ENCODE measurements around the gene LIMCH1. TPM values are rescaled to one million over a fixed set of nuclear protein-coding genes. Genes with fewer than 3 reads are reported as not detected.
"Not testable (repeated sequence)": the region's sequence is repeated elsewhere in the genome, so short reads cannot be mapped to it uniquely, and the experiment has no call there.

The LIMCH1 gene
- total RNA-seq, 1 experiment from 2014 or later, result 48.4 TPM

DNA sequence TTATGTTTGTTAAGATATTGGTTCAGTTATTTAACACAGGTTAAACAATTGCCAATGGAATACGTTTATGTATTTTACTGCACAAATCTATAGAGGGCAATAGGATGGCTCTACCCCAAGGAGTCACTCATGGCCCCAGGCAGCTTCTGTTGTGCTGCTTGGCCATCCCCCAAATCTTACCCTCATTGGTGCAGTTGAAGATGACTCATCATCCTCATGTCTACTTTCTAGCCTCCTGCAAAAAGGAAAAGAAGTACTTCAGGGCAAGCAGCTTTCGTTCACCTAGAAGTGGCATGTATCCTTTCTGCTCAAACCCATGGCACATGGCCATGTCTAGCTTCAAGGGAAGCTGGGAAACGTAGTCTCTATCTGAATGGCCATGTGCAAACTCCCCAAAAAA is 196.4 kb downstream of the LIMCH1 start:
- no TSS peak for BruUV-seq (replicated peaks)
- TF ChIP-seq, protein P1, sequence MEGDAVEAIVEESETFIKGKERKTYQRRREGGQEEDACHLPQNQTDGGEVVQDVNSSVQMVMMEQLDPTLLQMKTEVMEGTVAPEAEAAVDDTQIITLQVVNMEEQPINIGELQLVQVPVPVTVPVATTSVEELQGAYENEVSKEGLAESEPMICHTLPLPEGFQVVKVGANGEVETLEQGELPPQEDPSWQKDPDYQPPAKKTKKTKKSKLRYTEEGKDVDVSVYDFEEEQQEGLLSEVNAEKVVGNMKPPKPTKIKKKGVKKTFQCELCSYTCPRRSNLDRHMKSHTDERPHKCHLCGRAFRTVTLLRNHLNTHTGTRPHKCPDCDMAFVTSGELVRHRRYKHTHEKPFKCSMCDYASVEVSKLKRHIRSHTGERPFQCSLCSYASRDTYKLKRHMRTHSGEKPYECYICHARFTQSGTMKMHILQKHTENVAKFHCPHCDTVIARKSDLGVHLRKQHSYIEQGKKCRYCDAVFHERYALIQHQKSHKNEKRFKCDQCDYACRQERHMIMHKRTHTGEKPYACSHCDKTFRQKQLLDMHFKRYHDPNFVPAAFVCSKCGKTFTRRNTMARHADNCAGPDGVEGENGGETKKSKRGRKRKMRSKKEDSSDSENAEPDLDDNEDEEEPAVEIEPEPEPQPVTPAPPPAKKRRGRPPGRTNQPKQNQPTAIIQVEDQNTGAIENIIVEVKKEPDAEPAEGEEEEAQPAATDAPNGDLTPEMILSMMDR (IDR thresholded peaks at IDR 0.05; ENCODE audit: unreplicated experiment), result no peak
- CTCF ChIA-PET, result interaction anchor here (0.9 to 1.4 kb wide), 3 partner anchors 14 to 31 kb away, joined by 3 read pairs; no protein-coding TSS in a partner anchor
- H3K27ac Mint-ChIP-seq (ENCODE audit: low read depth, unreplicated experiment), result peak overlapping the region; percentile 59
- no peaks in the 10 kb centered on the region for H3K9me3 Mint-ChIP-seq (ENCODE audit: unreplicated experiment)
- H3K27me3 Mint-ChIP-seq (ENCODE audit: insufficient read depth, unreplicated experiment), result no peaks in the 10 kb centered on the region
- POLR2A ChIA-PET, result interaction anchor here (0.6 to 1.6 kb wide), 5 partner anchors 20 to 257 kb away, joined by 3 to 7 read pairs (median 3); no protein-coding TSS in a partner anchor
- intact Hi-C loops (cut with micrococcal nuclease), result no loop called here
- H3K4me3 Mint-ChIP-seq (ENCODE audit: unreplicated experiment), result no peak overlapping the region
- DNase-seq (ENCODE audit: unreplicated experiment), result peak; percentile 92
- H3K36me3 Mint-ChIP-seq (ENCODE audit: insufficient read depth, unreplicated experiment), result no peaks in the 10 kb centered on the region
- H3K4me1 Mint-ChIP-seq (ENCODE audit: insufficient read depth, unreplicated experiment), result peaks cover 17% of the 10 kb centered on the region

DNA sequence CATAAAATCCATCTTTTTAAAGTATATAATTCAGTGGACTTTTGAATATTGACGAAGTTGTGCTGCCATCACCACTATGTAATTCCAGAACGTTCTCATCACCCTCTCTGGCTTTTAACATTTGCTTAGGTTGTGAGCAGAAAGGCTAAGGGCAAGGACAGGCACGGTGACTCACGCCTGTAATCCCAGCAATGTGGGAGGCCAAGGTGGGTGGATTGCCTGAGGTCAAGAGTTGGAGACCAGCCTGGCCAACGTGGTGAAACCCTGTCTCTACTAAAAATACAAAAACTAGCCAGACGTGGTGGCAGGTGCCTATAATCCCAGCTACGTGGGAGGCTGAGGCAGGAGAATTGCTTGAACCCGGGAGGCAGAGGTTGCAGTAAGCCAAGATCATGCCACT is 199.5 kb downstream of the LIMCH1 start:
- H3K4me3 Mint-ChIP-seq (ENCODE audit: unreplicated experiment); H3K9me3 Mint-ChIP-seq (ENCODE audit: unreplicated experiment); H3K27me3 Mint-ChIP-seq (ENCODE audit: insufficient read depth, unreplicated experiment); H3K36me3 Mint-ChIP-seq (ENCODE audit: insufficient read depth, unreplicated experiment); intact Hi-C loops (cut with micrococcal nuclease); BruUV-seq (replicated peaks): not testable (repeated sequence)
- ChIA-PET CTCF (interaction anchor here (0.7 kb wide), 1 partner anchor 758 kb away, joined by 3 read pairs; no protein-coding TSS in a partner anchor), POLR2A (interaction anchor here (1.0 to 1.5 kb wide), 2 partner anchors 10 to 14 kb away, joined by 3 to 4 read pairs; partner anchors contain the start of gene PHOX2B)
- peaks cover 17% of the 10 kb centered on the region for H3K4me1 Mint-ChIP-seq (ENCODE audit: insufficient read depth, unreplicated experiment)
- peak; percentile 63 for DNase-seq (ENCODE audit: unreplicated experiment)
- peak overlapping the region; percentile 16 for H3K27ac Mint-ChIP-seq (ENCODE audit: low read depth, unreplicated experiment)

DNA sequence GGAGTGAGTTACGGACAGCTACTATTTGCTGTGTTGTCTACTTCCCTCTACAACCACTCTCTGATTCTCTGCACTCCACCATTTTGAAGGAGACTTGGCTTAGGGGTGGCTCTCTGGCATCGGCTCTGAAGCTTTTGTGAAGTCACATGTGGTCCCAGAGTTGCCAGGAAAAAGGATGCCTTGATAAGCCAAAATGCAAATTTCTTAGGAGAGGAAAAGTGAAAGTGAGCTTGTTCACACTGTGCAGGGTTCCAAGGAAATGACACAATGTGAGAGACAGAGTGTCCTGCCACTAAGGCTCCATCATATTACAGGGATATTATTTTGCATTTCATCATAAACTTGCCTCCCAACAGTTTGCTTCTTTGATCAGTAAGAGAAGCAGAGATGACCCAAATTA is 203.4 kb downstream of the LIMCH1 start:
- H3K9me3 Mint-ChIP-seq (ENCODE audit: unreplicated experiment), result no peaks in the 10 kb centered on the region
- TF ChIP-seq, protein P1 (IDR thresholded peaks at IDR 0.05; ENCODE audit: unreplicated experiment), result no peak
- CTCF ChIA-PET, result interaction anchor here (2.0 kb wide), 1 partner anchor 48 kb away, joined by 5 read pairs; no protein-coding TSS in a partner anchor
- H3K4me1 Mint-ChIP-seq (ENCODE audit: insufficient read depth, unreplicated experiment), result no peaks in the 10 kb centered on the region
- no TSS peak for BruUV-seq (replicated peaks)
- H3K36me3 Mint-ChIP-seq (ENCODE audit: insufficient read depth, unreplicated experiment), result no peaks in the 10 kb centered on the region
- H3K27ac Mint-ChIP-seq (ENCODE audit: low read depth, unreplicated experiment), result no peak overlapping the region
- H3K27me3 Mint-ChIP-seq (ENCODE audit: insufficient read depth, unreplicated experiment), result no peaks in the 10 kb centered on the region
- H3K4me3 Mint-ChIP-seq (ENCODE audit: unreplicated experiment), result no peak overlapping the region
- DNase-seq (ENCODE audit: unreplicated experiment), result no peak
- intact Hi-C loops (cut with micrococcal nuclease), result no loop called here
- POLR2A ChIA-PET, result no interaction called here

DNA sequence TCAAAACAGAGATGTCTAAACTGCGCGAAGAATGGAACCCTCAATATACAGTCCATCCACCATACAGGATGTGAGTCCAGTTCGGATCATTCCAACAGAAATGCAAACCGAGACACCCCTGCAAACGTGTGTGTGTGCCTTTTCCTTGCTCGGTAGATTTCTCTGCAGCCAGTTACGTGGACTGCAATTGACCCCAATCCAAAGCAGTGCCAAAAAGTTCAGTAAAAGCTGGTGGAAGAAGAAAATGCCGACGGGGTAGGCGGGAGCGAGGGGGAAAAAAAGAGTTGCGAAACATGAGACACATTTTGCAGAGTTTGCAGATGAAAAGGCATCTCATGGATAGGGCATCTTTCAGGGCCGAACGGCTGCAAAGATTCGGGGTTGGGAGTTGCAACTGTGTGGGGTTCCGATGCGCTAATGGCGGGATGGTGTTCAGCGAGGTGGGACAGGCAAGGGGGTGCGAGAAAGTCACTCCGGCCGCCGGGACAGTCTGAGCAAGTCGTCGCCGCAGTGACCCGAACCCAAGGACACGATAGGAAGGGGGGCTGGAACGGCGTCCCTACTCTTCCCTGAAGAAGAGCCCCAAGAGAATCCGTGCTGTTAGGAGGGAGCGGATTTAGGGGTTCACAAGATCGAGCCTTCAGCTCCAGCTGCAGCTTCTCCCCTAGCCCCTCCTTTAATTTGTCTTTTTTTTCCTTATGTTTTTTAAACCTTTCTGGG is 206.8 kb downstream of the LIMCH1 start:
- DNase-seq (ENCODE audit: unreplicated experiment), result no peak
- Mint-ChIP-seq H3K36me3 (ENCODE audit: insufficient read depth, unreplicated experiment) (no peaks in the 10 kb centered on the region), H3K4me1 (ENCODE audit: insufficient read depth, unreplicated experiment) (no peaks in the 10 kb centered on the region), H3K9me3 (ENCODE audit: unreplicated experiment) (no peaks in the 10 kb centered on the region), H3K27me3 (ENCODE audit: insufficient read depth, unreplicated experiment) (no peaks in the 10 kb centered on the region), H3K4me3 (ENCODE audit: unreplicated experiment) (no peak overlapping the region), H3K27ac (ENCODE audit: low read depth, unreplicated experiment) (no peak overlapping the region)
- TF ChIP-seq, protein P1 (IDR thresholded peaks at IDR 0.05; ENCODE audit: unreplicated experiment), result no peak
- intact Hi-C loops (cut with micrococcal nuclease), result no loop called here
- CTCF ChIA-PET, result no interaction called here
- no TSS peak for BruUV-seq (replicated peaks)
- POLR2A ChIA-PET, result no interaction called here

All from MCF 10A (cell line).